Measurements from ENCODE around the gene MKRN1.
A peak's percentile ranks its signal among the peaks of the same experiment; 100 is the strongest.
"Not testable (repeated sequence)": the region's sequence is repeated elsewhere in the genome, so short reads cannot be mapped to it uniquely, and the experiment has no call there.

Gene MKRN1

DNA sequence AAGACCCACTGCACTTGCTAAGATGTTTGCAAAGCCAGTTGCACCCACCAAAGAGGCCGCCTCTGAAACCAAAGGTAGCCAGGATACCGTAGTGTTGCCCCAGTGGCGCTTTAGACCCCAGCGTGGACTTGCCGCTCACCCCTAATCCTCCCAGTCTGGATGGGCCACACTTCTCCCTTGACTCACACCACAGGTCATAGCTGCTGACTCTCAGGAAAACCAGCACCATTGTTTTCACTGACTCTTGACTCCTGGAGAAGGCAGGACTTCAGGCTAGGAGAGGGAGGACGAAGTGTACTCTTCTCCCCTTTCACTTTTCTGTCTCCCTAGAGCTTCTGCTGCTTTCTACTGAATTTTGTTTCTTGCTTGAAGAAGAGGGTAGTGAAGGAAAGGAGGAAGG, 53.2 kb downstream of the MKRN1 start:
- no peak for DNase-seq

DNA sequence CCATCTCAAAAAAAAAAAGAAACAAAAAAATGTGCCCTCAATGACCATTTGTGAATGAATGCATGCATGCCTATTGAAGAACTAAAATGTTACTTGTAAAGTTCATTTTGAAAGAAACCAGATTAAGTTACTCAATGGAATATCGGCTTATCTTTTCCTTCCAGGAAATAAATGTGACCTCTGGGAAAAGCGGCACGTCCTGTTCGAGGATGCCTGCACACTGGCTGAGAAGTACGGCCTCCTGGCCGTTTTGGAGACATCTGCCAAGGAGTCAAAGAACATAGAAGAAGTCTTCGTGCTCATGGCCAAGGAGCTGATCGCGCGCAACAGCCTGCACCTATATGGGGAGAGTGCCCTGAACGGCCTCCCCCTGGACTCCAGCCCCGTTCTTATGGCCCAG, 53.6 kb downstream of the MKRN1 start:
- no peak for DNase-seq

DNA sequence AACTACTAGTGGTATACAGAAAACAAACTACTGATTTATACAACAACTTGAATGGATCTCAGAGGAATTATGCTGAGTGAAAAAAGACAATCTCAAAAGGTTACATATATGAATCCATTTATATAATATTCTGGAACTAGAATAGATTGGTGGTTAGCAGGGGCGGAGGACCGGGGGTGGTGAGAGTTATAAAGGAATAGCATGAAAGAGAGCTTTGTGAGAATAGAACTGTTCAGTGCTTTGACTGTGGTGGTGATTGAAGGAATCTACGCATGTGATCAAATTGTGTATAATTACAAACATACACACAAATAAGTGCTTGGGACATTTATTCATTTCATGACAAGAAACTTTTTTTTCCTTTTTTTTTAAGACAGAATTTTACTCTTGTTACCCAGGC, 55.8 kb downstream of the MKRN1 start:
- no peak for DNase-seq

DNA sequence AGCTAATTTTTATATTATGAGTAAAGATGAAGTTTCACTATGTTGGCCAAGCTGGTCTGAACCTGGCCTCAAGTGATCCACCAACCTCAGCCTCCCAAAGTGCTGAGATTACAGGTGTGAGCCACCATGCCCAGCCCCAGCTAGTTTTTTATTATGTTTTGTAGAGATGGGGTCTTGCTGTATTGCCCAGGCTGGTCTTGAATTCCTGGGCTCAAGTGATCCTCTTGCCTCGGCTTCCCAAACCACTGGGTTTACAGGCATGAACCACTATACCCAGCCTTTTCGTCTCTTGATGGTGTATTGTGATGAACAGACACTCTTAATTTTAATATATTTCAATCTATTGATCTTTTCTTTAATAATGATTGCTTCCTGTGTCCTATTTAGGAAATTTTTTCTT, 57.8 kb downstream of the MKRN1 start:
- DNase-seq, result no peak

DNA sequence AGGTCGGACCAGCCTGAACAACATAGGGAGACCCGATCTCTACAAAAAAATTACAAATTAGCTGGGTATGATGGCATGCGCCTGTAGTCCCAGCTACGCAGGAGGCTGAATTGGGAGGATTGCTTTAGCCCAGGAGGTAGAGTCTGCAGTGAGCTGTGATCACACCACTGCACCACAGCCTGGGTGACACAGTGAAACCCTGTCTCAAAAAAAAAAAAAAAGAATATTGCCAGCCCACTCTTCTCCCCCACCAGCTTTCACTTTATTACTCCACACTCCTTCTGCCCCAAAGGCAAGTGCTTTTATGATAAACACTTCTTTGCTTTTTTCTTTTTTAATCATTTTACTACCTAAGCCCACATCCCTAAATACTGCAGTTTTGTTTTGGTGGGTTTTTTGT, 60.7 kb downstream of the MKRN1 start:
- DNase-seq, result no peak

GRCh38 chr7:140418156-140418472, 61.2 kb downstream of the MKRN1 start:
- DNase-seq, result not testable (repeated sequence)

DNA sequence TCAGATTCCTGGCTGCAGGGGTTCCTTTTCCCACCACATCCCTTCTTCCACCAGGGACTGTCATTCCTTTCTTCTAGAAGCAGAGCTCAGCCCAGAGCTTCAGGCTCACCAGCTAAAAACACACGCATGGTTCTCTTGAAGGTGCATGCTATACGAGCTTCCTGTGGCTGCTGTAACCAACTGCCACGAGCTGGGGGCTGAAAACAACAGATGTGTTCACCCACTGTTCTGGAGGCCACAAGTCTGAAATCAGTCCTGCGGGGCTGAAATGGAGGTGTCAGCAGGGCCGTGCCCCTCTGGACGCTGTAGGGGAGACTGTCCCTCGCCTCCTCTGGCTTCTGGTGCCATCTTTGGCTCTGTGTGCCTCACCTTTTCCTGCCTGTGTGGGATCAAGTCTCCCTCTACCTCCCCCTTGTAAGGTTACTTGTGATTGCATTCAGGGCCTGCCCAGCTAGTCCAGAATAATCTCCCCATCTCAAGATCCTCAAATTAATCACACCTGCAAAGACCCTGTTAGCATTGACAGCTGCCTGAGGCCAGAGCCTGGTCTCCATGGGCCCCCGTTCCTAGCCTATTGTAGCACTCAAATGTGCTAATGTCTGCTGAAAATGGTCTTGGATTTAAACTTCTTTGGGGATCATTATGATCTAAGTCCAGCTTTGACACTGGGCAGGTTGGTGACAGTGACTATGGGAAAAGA, 61.7 kb downstream of the MKRN1 start:
- peak; percentile 49 for DNase-seq

GRCh38 chr7:140416560-140416959, 62.7 kb downstream of the MKRN1 start:
- DNase-seq, result no peak

- not testable (repeated sequence) for DNase-seq
Measured at GRCh38 chr7:140415816-140416215, 63.5 kb downstream of the MKRN1 start.

DNA sequence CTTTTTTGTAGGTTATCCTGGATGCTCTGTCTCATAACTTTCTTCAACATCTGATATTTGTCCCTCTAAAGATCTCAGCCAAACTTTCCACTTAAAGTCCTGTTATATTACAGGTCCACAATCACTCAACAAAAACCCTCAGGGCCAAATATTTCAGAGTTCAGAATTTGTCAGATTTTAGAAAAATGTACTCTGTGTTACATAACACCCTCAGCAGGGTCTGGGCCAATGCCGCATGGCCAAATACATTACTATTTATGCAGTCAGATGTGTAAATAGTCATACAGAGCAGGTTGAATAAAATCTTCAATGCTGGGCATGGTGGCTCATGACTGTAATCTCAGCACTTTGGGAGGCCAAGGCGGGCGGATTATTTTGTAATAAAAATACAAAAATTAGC, 63.9 kb downstream of the MKRN1 start:
- no peak for DNase-seq

GRCh38 chr7:140404565-140405065, 74.7 kb downstream of the MKRN1 start:
- peak; percentile 10 for DNase-seq

GRCh38 chr7:140403878-140404564, 75.3 kb downstream of the MKRN1 start, which contains the start of gene RAB19:
RAB19 (plus strand) TSS chr7:140404058; CDS start chr7:140407647, 3,589 bp downstream.
- no peak for DNase-seq
